D721Med (cell line): ENCODE data around the gene CHCHD6.

Experiments
- DNase-seq: peaks from one replicate; pipeline ENCODE4 v3.0.0; 2011; ENCODE audit warnings: low spot score; ENCODE audit not compliant: insufficient read length
- FAIRE-seq: peaks from 2 replicates; lab custom pipeline; 2011; peaks lifted over from hg19 to GRCh38; lab: Jason Lieb, UNC
- TF ChIP-seq, protein P1 (sequence below): IDR thresholded peaks from 2 replicates; pipeline ENCODE4 v1.5.1; 2012; ENCODE audit warnings: mild to moderate bottlenecking, control low read depth; ENCODE audit not compliant: insufficient read depth; ENCODE audit errors: missing control alignments

CHCHD6 gene

GRCh38 chr3:126977821-126978220 lies 273.8 kb downstream of the CHCHD6 start:
- DNase-seq (no peak), FAIRE-seq (no peak)
- TF ChIP-seq, protein P1, sequence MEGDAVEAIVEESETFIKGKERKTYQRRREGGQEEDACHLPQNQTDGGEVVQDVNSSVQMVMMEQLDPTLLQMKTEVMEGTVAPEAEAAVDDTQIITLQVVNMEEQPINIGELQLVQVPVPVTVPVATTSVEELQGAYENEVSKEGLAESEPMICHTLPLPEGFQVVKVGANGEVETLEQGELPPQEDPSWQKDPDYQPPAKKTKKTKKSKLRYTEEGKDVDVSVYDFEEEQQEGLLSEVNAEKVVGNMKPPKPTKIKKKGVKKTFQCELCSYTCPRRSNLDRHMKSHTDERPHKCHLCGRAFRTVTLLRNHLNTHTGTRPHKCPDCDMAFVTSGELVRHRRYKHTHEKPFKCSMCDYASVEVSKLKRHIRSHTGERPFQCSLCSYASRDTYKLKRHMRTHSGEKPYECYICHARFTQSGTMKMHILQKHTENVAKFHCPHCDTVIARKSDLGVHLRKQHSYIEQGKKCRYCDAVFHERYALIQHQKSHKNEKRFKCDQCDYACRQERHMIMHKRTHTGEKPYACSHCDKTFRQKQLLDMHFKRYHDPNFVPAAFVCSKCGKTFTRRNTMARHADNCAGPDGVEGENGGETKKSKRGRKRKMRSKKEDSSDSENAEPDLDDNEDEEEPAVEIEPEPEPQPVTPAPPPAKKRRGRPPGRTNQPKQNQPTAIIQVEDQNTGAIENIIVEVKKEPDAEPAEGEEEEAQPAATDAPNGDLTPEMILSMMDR, result no peak

DNA sequence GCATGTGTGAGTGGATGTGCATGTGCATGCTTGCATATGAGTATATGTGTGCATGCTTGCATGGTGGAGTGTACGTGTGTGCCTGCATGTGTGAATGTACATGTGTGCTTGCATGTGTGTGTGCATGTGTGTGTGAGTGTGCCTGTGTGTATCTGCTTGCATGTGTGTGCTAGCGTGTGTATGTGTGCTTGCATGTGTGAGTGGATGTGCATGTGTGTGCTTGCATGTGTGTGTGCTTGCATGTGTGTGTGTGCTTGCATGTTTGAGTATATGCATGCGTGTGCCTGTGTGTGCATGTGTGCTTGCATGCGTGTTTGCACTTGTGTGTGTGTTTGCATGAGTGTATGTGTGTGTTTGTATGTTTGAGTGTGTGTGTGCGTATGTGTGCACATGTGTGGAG lies 274.3 kb downstream of the CHCHD6 start:
- DNase-seq (no peak), FAIRE-seq (no peak)
- TF ChIP-seq, protein P1, result no peak

GRCh38 chr3:126979046-126979628 lies 275.1 kb downstream of the CHCHD6 start:
- TF ChIP-seq, protein P1, result no peak
- no peak for FAIRE-seq
- DNase-seq, result no peak

GRCh38 chr3:126980266-126980811 lies 276.3 kb downstream of the CHCHD6 start:
- no peak for FAIRE-seq
- TF ChIP-seq, protein P1, result no peak
- DNase-seq, result no peak

GRCh38 chr3:126982126-126982470 lies 278.1 kb downstream of the CHCHD6 start:
- TF ChIP-seq, protein P1, result no peak
- FAIRE-seq (no peak), DNase-seq (no peak)

DNA sequence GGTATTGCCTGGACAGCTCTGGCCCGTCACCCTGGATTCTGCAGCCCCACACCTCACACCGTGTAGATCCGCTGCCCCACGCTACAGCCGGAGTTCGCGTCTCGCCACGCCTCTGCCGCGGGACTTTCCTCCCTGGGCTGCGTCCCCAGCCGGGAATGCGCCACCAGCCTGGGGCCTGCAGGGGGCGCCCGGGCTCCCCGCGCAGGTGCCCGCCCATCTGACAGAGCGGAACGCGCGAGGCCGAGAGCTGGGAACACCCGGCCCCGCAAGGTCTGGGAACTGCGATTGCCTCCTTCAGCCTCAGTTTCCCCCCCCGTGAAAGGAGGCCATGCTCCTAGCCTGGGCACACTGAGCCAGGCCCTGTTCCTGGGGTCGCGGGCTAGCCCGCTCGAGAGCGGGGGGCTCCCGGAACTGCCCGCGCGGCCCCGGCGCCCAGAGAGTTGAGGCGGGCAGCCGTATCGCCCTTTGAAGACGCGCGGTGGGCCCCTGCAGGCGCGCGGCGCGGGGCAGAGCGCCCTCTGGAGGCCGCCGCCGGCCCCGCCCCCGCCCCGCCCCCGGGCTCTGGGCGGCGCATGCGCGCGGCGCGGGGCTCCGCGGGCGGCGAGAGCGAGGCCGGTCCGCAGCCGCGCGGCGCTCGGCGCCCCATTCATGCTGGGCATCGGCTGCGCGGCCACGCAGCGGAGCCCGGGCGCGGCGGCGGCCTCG lies 278.6 kb downstream of the CHCHD6 start, which contains the start of gene PLXNA1:
TSS of gene PLXNA1 (plus strand) at position 645 of the 705 bp plus-strand sequence. CDS start 5,479 bp downstream, outside the sequence.
- FAIRE-seq (no peak), DNase-seq (peak; percentile 86)
- TF ChIP-seq, protein P1, result peak; percentile 60

DNA sequence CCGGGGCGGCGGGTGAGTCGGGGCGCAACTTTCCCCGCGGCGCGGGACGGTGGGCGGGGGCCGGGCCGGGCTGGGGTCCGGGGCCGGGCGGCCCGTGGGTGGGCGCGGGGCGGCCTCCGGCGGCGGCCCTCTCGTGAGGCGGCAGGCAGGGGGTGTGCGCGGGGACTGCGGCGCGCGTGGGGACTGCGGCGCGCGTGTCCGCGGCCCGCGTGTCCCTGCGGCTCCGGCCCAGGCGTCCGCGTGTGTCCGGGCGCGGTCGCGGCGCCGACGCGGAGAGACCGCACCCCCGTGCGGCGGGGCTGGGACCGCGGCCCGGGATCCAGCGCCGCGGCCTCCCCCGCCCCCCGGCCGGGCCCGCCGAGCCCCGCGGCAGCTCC lies 279.2 kb downstream of the CHCHD6 start:
- FAIRE-seq (no peak), DNase-seq (no peak)
- TF ChIP-seq, protein P1, result no peak
